ENCODE results near the gene KIF17.

The KIF17 gene

GRCh38 chr1:20657024-20657423, 60.8 kb downstream of the KIF17 start:
- DNase-seq = no peak

GRCh38 chr1:20654104-20654690, 63.6 kb downstream of the KIF17 start:
- DNase-seq = no peak

- DNase-seq = no peak
These were observed 65.5 kb downstream of the KIF17 start for GRCh38 chr1:20652300-20652699.

- DNase-seq = no peak
These were observed 68.9 kb downstream of the KIF17 start for GRCh38 chr1:20648946-20649345.

- DNase-seq = no peak
These were observed 69.4 kb downstream of the KIF17 start for GRCh38 chr1:20648438-20648837.

- no peak for DNase-seq
These were observed 72.4 kb downstream of the KIF17 start for GRCh38 chr1:20645414-20645813.

- no peak for DNase-seq
These were observed 73.4 kb downstream of the KIF17 start for GRCh38 chr1:20644416-20644815.

GRCh38 chr1:20643080-20643479, 74.7 kb downstream of the KIF17 start:
- no peak for DNase-seq

GRCh38 chr1:20641975-20642374, 75.8 kb downstream of the KIF17 start:
- DNase-seq = no peak

- peak; percentile 66 for DNase-seq
These were observed 77.6 kb downstream of the KIF17 start for GRCh38 chr1:20640183-20640597.

GRCh38 chr1:20636785-20637347, 80.9 kb downstream of the KIF17 start:
- DNase-seq = no peak

GRCh38 chr1:20634594-20635084, 83.2 kb downstream of the KIF17 start:
- peak; percentile 66 for DNase-seq

GRCh38 chr1:20634065-20634593, 83.7 kb downstream of the KIF17 start:
- no peak for DNase-seq

- DNase-seq = peak; percentile 77
These were observed 84.4 kb downstream of the KIF17 start, which contains the start of gene PINK1 for GRCh38 chr1:20633190-20634064. Gene PINK1 (plus strand): TSS chr1:20633458. CDS start chr1:20633549, 91 bp downstream.

- DNase-seq = no peak
These were observed 85.4 kb downstream of the KIF17 start for GRCh38 chr1:20632386-20632785.

- DNase-seq = no peak
These were observed 87.1 kb downstream of the KIF17 start for GRCh38 chr1:20630729-20631128.

- no peak for DNase-seq
These were observed 91.3 kb downstream of the KIF17 start for GRCh38 chr1:20626524-20626923.

- DNase-seq = no peak
These were observed 91.7 kb downstream of the KIF17 start for GRCh38 chr1:20626098-20626427.

- DNase-seq = no peak
These were observed 92.4 kb downstream of the KIF17 start for GRCh38 chr1:20625176-20626097.

GRCh38 chr1:20624709-20625108, 93.1 kb downstream of the KIF17 start:
- no peak for DNase-seq

GRCh38 chr1:20621012-20621411, 96.8 kb downstream of the KIF17 start:
- DNase-seq = no peak

GRCh38 chr1:20619999-20620398, 97.8 kb downstream of the KIF17 start:
- no peak for DNase-seq

- DNase-seq = no peak
These were observed 99.3 kb downstream of the KIF17 start for GRCh38 chr1:20618550-20618949.
